ENCODE data around the gene ADCY4.
"Not testable (repeated sequence)": the region's sequence is repeated elsewhere in the genome, so short reads cannot be mapped to it uniquely, and the experiment has no call there.

The ADCY4 gene

DNA sequence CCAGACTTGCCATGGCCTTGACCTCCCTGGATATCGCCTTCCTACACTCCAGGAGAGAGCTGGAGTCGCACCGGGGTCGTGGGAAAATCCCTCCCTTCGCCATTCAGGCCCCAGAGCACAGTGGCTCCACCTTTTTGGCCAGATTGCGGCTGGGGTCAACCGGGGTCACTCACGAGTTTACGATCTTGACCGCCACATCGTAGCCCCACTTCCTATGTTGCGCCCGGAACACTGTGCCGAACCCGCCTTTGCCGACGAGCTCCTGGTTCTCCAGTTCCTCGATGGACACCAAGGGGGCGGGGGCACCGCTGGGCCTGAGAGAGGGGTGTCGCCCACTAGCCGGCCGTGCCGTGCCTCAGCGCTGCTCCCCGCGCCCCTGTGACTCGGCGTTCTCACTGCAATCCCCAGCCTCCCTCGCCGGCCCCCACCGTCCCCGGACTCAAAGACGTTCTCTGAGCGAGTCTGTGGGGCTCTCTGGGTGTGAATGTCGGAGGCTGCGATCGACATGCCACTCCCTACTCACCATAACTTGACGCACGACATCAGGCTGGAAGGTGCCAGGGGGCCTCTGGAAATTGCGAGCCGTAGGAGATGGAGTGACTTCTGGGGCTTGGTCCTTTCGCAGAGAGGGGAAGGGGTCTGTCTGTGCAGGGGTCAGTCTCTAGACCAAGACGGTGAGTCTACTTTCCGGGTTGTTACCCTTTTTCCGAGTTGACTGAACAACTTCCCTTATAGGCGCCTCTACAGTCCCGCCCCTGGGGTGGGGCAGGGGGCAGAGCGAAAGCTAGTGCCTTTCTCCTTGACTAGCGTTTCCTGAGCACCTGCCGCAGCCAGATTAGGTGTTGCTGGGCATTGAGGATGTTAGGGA is 4.6 kb upstream of the ADCY4 start, which contains the start of gene RIPK3:
Gene RIPK3, minus strand, starts transcription at position 708 of the 868 bp plus-strand sequence. Its CDS starts 165 bp downstream, at position 543.
- DNase-seq (ENCODE audit: extremely low read depth in 1 of 2, low read depth in 1 of 2), result peak in 1 of 2 donors; percentile 55

DNA sequence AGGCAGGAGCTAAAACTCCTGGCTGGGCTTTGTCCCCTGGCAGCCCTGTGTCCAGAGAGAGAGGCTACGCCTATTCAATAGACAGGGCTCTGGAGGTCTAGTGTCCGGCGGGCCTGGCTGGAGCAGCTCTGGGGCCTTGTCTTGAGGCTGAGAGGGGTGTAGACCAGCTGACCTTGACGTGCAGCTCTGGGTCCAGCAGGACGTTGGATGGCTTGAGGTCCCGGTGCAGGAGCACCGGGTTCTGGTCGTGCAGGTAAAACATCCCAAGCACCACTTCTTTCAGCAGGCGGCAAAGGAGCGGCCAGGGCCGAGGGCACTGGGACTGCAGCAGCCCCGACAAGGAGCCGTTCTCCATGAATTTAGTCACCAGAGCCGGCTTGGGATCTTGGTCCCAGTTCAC is 4.0 kb upstream of the ADCY4 start:
- no peak for DNase-seq (ENCODE audit: extremely low read depth in 1 of 2, low read depth in 1 of 2)

DNA sequence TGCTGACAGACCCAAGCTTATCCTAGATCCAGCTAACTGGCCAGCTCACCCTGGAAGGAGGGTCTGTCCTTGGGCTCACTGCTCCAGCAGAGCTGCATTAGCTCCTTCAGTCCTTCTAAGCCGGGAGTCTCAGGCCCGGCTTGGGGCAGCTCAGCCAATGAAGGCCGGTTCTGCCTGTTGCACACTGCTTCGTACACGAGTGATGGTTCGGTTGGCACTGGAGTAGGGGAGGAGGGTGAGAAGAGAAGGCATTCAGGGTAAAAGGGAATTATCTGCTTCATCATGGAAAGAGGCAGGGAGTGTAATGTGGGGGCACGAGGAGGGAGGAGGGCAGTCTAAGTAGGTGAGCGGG is 2.9 kb upstream of the ADCY4 start:
- DNase-seq (ENCODE audit: extremely low read depth in 1 of 2, low read depth in 1 of 2), result no peak

DNA sequence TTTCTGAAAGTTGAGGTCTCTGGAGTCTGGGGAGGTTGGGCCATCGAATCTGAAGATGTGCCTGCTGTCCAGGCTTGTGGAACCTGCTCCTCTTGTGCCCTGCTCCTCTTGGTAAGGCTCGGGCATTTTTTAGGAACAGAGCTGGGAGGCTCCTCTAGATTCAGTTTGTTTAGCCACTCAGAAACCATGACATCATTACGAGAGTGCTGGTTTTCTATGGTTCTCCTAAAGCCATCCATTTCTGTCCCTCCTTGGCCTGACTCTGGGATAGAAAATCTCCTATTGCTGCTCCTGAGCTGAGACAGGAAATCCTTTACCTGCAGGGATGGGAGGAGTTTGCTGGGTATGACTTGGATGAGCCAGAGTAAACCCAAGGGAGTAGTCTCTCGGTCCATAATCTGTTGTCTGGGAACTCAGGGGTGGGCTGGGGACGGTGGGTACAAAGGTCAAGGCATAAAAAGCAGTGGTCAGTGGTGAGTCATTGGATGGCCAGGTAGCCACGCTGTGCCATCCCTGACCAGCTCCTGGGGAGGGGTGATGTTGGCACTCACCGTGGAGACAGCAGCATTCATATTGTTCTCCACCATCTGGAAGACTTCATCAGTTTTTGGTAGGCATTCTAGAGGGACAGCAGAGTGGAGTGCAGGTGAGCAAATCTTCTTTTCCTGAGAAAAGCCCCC is 2.4 kb upstream of the ADCY4 start:
- DNase-seq (ENCODE audit: extremely low read depth in 1 of 2, low read depth in 1 of 2), result no peak

DNA sequence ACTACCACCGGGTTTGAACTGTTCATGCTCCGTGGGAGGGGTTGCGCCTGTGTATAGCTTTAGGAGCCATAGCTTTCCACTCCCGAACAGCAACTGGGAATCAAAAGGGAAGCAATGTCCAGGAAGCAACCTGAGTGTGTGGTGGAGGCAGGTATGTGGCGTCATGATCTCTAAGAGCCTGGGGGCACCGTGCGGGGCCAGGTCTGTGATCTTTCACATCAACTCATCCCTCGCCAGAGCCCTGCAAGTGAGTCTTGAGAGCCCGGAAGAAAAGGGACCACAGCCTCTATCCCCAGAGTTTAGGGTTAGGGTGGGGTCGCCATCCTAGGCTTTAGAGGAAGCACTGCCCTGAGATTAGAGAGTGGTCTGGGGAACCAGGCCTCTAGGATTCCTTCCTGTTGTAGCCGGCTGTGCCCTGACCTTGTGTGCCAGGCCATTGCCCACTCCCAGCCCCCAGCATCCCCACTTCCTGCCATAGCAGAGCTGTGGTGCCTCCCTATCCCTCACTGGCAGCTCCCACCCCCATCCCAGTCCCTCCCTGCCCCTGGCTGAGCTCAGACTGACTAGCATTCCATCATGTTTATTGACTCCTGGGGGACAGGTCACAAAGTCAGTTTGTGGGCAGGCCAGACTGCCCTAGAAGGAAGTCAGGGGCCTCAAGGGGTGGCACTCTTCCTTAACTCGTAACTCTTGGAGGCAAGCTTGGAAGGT is 745 bp upstream of the ADCY4 start:
- no peak for DNase-seq (ENCODE audit: extremely low read depth in 1 of 2, low read depth in 1 of 2)

DNA sequence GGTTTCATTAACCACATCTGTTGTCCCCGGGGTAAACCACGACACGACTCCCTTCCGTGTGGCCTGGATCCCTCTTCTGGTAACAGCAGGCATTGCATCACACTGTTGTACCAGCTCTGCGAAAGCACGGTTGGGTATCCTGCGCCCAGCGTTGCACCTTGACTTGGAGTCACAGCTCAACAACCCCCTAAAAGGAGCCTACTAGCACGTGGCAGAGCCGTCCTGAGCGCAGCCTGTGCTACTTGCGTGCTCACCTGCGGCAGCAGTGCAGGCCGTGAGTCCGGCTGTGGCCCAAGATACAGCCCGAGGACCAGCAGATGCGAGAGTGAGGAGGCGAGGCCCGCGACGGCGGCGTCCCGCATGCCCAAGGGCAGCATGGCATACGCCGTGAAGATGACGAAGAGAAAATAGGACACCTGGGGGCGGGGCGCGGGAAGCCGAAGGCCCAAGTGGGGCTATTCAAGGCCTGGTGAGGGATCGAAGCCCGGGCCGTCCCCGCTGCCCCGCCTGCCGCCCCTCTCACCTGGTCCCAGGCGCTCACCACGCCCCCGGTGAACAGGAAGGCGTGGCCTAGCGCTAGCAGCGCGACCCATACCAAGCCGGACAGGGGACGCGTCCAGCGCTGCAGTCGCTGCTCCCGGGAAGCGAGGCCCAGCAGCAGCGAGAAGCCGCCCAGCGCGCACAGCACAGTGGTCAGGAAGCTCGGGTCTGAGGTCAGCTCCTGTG is 2.4 kb downstream of the ADCY4 start:
- DNase-seq (ENCODE audit: extremely low read depth in 1 of 2, low read depth in 1 of 2), result peak; percentile 61 to 75

DNA sequence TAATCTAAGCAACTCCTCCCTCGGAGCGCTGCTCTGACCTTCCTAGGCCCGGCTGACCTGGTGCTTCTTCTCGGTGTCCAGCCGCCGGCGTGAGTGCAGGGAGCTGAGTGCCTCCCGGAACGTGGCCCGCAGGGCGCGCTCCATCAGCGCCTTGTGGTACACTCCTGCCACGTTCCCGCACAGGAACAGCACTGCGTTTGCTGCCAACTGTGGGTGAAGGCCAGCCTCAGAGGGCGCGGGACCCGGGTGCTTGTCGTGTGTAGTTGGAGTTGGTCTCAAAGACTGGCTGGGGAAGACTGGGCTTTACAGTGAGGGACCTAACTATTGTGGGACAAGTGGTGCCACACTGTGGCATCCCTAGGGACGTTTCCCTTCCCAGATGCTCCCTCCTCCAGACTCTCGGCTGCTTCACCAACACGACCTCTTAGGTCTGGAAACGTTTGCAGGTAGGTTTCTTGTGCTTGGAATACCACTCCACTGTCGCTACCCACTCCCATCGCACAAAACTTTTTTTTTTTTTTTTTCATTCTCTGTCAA is 3.1 kb downstream of the ADCY4 start:
- no peak for DNase-seq (ENCODE audit: extremely low read depth in 1 of 2, low read depth in 1 of 2)

DNA sequence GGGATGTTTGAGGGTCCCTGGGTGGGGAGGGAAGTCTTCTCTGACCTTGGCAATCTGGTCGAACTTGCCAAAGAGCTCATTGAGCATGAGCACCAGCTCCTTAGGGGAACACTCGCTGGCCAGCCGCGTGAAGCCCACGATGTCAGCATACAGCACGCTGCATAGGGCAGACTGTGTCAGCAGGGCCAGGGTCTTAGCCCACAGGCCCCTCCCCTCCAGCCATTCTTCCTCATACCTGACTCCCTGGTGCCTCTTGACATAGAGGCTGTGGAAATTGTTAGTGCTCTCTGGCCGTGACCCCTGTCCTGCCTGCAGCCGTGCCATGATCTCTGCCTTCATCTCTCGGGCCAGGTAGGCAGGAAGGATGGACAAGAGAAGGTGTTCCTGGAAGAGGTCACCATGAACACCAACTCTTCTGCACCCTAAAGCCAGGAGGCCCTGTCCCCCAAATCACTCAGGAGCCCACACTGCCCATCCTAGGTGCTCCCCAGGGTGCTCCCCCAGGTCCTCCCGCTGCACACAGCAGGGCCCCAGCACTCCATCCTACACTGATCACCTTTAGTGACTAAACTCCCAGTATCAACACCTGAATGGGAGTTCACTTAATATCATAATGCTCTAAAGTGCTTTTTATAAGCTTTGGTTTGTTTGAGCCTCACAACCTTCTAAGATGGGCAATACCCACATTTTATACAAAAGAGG is 3.7 kb downstream of the ADCY4 start:
- no peak for DNase-seq (ENCODE audit: extremely low read depth in 1 of 2, low read depth in 1 of 2)

DNA sequence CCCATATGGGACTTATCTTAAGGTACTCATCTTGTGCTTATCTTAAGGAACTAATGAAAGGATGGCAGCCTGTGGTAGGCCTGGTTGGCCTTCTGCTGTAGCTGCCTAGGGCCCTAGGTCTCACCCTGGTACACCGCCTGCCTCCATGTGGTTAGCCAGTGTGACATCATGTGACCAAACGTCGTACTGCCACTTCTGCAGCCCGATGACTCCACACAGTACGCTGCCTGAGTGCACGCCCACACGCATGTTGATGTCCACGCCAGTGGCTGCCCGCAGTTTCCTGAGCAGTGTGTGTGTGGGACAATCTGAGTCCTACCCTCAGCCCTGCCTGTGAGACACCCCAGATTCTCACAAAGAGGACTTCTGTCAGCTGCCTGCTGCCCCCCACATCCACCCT is 5.1 kb downstream of the ADCY4 start:
- DNase-seq (ENCODE audit: extremely low read depth in 1 of 2, low read depth in 1 of 2), result peak; percentile 37 to 44

DNA sequence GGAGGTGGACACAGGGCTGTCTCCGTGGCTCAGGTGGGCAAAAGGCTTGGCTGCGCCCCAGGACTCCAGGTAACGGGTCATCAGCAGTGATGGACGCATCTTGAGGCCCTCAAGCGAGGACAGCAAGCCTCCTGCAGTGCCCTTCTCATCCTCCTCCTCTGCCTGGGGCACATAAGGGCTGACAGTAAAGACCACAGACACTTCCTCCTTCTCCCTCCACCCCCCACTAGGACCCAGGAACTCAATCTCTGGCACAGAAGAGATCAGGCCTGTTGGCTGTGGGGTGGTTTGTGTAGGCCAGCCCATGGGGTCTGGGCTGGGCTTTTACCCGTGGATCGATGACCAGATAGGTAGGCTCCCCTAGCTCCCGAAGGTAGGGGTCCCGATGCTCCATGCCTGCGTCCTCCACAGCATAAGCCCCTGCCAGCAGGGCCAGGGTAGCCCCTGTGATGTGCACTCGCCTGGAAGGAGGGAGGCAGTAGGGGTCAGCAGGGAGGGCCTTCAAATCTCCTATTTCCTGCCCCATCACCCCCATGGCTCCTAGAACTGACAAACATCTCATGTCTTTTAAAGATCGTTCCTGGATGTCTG is 5.7 kb downstream of the ADCY4 start:
- DNase-seq (ENCODE audit: extremely low read depth in 1 of 2, low read depth in 1 of 2), result no peak

DNA sequence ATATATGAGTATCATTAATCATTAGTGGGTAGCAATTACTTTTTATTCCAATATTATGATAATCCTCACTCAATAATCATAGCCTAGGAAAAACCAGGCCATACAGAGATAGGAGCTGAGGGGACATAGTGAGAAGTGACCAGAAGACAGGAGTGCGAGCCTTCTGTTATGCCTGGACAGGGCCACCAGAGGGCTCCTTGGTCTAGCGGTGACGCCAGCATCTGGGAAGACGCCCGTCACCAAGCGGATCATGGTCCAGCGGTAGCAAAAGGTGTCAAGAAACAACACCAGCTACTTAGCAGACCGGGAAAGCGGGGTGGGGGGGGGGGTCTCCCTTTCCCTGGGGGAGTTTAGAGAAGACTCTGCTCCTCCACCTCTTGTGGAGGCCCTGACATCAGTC is 7.0 kb downstream of the ADCY4 start:
- not testable (repeated sequence) for DNase-seq (ENCODE audit: extremely low read depth in 1 of 2, low read depth in 1 of 2)

DNA sequence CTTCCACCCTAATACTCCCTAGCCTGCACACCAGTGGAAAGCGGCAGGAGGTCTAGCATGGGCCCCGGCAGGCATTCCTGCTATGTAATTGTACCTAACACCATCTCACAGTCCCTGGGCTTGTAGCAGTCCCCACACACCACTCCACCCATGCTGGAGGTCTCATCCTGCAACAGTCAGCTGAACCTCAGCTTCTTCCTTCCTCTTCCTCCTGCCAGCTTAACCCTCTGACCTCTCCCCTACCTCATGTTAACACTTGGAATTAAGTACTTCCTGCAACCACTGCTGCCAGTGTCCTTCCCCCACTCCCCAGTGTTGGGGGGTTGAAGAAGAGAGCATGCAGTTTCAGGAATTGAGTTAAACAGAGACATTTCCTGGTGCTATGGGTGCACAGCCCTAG is 7.6 kb downstream of the ADCY4 start:
- no peak for DNase-seq (ENCODE audit: extremely low read depth in 1 of 2, low read depth in 1 of 2)

DNA sequence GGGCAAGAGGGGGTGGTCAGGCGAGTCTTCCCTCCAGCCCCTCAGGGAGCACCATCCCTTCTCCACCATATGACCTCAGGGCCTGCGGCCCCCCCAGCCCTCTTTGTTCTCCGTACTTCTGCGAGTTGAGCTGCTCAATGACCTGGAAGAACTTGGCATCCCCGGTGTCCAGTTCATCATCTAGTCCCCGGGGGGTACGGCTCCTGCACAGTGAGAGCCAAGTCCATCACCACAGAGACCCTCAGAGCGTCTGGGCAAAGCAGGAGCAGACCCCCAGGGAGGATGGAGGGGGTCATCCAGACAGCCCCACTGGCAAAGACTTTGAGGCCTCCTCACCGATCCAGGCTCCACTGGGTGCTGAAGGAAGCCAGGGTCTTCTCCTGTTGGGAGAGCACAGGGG is 8.9 kb downstream of the ADCY4 start:
- no peak for DNase-seq (ENCODE audit: extremely low read depth in 1 of 2, low read depth in 1 of 2)

DNA sequence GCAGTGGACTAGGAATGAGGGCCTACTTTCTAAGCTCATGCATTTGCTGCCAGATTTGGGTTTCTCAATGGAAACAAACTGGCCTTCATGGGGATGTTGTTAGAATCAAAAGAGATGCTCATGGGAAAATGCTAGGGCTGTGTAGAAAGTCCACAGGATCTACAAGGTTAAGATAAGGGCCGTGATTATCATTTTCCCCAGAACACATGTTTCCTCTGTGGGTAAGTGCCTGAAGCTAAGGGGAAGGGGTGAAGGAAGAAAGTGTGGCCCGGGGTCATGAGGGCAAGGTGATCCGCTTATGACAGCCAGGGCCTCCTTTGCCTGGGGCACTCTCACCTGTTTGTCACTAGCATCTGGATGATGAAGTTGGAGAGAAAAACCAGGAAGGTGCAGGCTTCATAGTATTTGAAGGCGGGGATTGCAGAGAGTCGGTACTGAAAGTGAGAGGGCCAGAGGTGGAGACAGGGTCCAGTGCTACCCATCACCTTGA is 9.8 kb downstream of the ADCY4 start:
- no peak for DNase-seq (ENCODE audit: extremely low read depth in 1 of 2, low read depth in 1 of 2)

DNA sequence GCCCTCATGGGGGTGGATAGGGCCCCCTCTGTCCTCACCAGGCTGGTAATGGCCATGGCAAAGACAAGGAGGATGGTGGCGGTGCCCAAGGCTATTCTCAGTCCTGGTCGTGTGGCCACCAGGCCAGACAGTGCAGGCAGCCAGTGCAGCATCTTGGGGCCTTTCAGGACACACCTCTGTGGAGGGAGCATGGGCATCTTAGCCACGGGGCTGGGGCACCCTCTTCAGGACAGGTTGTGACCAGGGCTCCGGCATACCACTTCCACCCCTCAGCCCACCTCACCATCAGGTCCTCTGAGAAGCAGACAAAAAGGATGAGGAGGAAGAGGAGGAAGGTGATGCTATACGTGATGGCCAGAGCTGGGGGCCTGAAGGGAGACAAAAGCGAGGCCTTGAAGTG is 10.8 kb downstream of the ADCY4 start:
- DNase-seq (ENCODE audit: extremely low read depth in 1 of 2, low read depth in 1 of 2), result no peak

DNA sequence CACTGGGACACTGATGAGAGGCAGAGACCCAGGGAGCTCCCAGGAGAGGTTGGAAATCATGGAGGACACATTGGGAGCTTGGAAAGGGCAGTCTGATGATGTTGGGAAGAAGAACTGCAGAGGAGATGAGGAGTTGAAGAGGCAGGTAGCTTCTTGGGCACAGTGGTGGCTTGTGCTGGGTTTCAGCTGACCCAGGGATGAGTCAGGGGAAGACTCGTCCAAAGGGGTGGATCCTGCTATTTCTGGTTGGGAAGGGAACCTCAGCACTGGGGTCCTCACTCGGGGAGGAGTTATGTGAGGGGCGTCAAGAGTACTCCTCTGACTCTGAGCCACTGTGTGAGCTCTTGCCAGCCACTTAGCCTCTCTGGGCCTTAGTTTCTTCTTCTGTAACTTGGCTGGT is 11.5 kb downstream of the ADCY4 start:
- no peak for DNase-seq (ENCODE audit: extremely low read depth in 1 of 2, low read depth in 1 of 2)

DNA sequence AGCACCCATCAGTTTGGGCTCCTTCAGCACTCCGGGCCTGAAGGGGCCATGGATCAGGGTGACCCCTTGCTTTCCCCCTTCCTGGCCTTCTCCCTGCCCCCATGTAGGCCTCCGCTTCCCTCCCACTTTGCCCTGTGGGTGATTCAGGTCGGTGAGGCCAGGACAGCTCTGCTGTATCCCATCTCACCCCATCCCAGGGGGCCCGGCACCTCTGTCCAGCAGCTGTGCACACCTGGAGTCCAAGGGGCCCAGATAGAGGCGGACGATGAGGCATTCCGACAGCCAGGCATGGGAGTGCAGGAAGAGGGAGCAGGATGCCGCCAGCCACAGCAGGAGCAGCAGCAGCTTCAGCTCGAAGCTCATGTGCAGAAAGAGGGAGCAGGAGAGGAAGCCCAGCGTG is 12.2 kb downstream of the ADCY4 start:
- no peak for DNase-seq (ENCODE audit: extremely low read depth in 1 of 2, low read depth in 1 of 2)

DNA sequence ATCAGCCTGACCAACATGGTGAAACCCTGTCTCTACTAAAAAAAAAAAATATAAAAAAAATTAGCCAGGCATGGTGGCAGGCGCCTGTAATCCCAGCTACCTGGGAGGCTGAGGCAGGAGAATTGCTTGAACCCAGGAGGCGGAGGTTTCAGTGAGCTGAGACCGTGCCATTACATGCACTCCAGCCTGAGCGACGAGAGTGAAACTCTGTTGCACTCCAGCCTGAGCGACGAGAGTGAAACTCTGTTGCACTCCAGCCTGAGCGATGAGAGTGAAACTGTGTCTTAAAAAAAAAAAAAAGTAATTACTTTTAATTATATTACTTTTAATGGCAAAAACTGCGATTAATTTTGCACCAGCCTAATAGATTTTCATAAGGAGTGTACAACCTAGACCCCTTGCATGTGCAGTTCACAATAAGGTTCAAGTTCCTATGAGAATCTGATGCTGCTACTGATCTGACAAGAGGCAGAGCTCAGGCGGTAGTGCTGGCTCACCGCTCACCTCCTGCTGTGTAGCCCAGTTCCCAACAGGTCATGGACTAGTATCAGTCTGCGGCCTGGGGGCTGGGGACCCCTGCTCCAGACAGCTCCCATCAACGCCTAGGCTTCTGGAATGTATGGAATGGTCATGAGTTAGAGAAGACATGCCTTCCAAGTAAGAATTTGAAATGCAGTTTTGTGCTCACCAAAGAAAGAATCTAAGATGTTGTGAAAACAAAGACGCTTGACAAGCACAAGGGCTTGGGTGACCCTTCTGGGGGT is 13.5 kb downstream of the ADCY4 start:
- DNase-seq (ENCODE audit: extremely low read depth in 1 of 2, low read depth in 1 of 2), result no peak
